ENCODE results near the gene SOX1.

The SOX1 gene

GRCh38 chr13:112061367-112062061, 5.4 kb upstream of the SOX1 start:
- TF ChIP-seq, protein P1, sequence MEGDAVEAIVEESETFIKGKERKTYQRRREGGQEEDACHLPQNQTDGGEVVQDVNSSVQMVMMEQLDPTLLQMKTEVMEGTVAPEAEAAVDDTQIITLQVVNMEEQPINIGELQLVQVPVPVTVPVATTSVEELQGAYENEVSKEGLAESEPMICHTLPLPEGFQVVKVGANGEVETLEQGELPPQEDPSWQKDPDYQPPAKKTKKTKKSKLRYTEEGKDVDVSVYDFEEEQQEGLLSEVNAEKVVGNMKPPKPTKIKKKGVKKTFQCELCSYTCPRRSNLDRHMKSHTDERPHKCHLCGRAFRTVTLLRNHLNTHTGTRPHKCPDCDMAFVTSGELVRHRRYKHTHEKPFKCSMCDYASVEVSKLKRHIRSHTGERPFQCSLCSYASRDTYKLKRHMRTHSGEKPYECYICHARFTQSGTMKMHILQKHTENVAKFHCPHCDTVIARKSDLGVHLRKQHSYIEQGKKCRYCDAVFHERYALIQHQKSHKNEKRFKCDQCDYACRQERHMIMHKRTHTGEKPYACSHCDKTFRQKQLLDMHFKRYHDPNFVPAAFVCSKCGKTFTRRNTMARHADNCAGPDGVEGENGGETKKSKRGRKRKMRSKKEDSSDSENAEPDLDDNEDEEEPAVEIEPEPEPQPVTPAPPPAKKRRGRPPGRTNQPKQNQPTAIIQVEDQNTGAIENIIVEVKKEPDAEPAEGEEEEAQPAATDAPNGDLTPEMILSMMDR (conservative IDR thresholded peaks at IDR 0.05; ENCODE audit: control insufficient read depth, insufficient read depth, low read depth, low read length) = no peak
- DNase-seq (ENCODE audit: low read depth) = no peak
- no peak overlapping the region for H3K4me3 ChIP-seq (ENCODE audit: control insufficient read depth, low read depth, low read length)

DNA sequence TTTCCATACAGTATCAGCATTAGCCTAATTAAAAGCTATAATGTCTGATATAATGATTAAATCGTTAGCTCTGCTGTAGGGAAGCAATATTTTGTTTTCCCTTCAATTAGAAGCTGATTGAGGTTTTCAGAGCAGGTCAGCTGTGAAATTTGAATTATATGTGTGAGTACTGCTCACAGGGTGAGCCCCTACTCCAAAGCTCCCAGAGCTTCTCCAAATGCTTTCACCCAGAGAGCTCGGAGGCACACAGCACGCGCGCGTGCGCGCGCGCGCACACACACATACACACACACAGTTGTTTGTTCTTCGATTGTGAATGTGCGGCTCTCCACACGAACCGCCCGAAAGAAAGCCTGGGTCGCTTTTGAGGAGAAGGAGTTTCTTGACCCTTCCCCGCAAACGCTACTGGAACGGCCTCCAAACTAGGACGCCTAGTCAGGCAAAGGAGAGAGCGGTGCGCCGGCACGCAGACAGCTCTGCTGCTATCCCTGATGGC, 4.8 kb upstream of the SOX1 start:
- TF ChIP-seq, protein P1 (conservative IDR thresholded peaks at IDR 0.05; ENCODE audit: control insufficient read depth, insufficient read depth, low read depth, low read length) = no peak
- H3K4me3 ChIP-seq (ENCODE audit: control insufficient read depth, low read depth, low read length) = no peak overlapping the region
- no peak for DNase-seq (ENCODE audit: low read depth)

DNA sequence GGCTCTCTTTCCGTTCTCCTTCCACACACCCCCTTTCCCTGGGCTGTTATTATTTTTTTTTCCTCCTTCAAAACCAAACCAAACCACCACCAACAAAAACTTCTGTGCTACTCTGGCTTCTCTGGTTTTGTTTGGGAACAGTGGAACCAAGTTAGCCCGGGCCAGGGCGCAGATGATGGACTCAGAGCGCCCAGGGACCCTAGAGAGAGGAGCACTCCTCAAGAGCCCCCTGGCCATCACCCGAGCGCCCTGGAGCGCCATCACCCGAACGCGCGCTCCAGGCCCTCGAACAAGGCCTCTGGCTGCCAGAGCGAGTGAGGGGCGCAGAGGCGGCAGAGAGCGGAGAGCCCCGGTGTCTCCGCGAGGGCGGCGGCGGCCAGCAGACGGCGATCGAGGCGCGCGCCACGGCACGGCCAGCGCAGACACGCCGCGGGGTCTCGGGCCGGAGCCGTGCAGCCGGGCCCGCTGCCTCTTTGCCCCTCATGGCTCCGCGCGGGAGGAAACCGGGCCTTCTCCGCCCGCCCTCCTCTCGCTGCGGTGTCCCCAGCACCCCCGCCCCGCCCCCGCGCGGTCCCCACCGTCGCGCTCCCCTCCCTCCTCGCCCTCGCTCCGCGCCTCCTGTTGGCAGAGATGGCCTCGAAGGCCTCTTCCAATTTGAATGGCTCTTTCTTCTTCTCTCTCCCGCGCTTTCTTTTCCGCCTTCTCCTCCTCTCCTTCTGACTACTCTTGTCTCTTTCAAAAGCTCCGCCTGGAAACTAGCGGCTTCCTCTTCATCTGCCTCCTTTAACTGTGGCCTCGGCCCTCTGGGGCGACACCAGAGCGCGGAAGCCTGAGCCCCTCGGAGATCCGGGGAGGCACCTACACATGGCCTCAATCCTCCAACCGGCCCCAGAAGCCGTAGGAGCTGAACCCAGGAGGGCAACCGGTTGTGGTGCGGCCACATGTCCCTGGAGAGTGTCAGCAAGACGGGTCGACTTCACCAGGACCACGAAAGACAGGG, 4.1 kb upstream of the SOX1 start:
- TF ChIP-seq, protein P1 (conservative IDR thresholded peaks at IDR 0.05; ENCODE audit: control insufficient read depth, insufficient read depth, low read depth, low read length) = no peak
- no peak for DNase-seq (ENCODE audit: low read depth)
- no peak overlapping the region for H3K4me3 ChIP-seq (ENCODE audit: control insufficient read depth, low read depth, low read length)

- TF ChIP-seq, protein P1 (conservative IDR thresholded peaks at IDR 0.05; ENCODE audit: control insufficient read depth, insufficient read depth, low read depth, low read length) = no peak
- no peak overlapping the region for H3K4me3 ChIP-seq (ENCODE audit: control insufficient read depth, low read depth, low read length)
- DNase-seq (ENCODE audit: low read depth) = no peak
Measured at GRCh38 chr13:112063807-112064206, 3.1 kb upstream of the SOX1 start.

DNA sequence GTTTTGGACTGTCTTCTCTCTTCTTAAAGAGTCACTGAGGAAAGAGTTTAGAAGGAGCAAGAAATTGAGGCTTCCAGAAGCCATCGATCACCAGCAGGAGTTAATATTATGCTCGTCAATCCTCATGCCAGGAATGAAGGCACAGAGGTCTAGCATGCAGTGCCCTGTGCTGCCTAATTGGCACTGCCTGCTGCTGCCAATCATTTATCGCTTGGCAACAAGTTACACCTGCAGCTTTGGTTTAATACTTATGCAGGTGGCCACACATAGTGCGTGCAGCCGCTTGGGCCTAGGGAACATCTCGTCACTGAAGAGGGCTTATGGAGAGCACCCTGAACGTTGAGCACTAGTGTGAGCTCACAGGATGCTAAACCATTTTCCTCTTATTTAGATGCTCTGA, 2.7 kb upstream of the SOX1 start:
- no peak overlapping the region for H3K4me3 ChIP-seq (ENCODE audit: control insufficient read depth, low read depth, low read length)
- no peak for DNase-seq (ENCODE audit: low read depth)
- TF ChIP-seq, protein P1 (conservative IDR thresholded peaks at IDR 0.05; ENCODE audit: control insufficient read depth, insufficient read depth, low read depth, low read length) = no peak

- DNase-seq (ENCODE audit: low read depth) = no peak
- TF ChIP-seq, protein P1 (conservative IDR thresholded peaks at IDR 0.05; ENCODE audit: control insufficient read depth, insufficient read depth, low read depth, low read length) = no peak
- no peak overlapping the region for H3K4me3 ChIP-seq (ENCODE audit: control insufficient read depth, low read depth, low read length)
Measured at GRCh38 chr13:112065521-112065866, 1.5 kb upstream of the SOX1 start.

All from fibroblast of mammary gland (primary cell).